T-helper 1 cell (primary cell): Measurements from ENCODE around the gene HOTAIR.

Experiments
- DNase-seq, 5 donors: peaks; one replicate each; pipeline ENCODE4 v3.0.0-alpha.2; 2012 to 2020

The HOTAIR gene

GRCh38 chr12:53942467-53942997, 32.2 kb downstream of the HOTAIR start:
- no peak for DNase-seq

GRCh38 chr12:53941750-53942149, 33.0 kb downstream of the HOTAIR start:
- no peak for DNase-seq

- no peak for DNase-seq
Measured at GRCh38 chr12:53941187-53941586, 33.6 kb downstream of the HOTAIR start.

DNA sequence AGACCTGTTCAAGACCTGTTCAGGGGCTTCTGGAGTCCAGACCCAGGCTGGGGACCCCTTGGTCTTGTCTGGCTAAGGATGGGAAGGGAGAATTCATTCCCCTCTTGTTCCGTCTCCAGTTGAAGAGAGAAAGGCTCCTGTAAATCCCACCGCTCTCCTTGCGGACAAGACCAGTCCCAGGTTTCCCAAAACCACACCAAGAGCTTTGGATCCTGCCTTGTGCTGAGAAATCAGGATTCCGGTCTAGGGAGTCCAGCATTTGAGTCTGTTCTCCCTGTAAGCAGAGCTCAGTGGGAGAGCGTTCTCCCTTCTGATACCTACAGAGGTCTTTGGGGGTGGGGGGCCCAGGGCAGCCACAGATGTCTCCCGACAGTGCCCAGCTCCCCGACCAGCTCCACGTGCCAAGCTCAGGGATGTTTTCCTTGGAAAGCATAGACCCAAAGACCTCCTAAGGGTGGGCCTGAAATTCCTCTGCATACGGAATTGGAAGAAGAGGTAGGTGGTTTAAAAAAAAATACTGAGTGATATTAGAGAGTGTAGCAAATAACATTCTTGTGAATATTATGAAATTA, 34.2 kb downstream of the HOTAIR start:
- no peak for DNase-seq

DNA sequence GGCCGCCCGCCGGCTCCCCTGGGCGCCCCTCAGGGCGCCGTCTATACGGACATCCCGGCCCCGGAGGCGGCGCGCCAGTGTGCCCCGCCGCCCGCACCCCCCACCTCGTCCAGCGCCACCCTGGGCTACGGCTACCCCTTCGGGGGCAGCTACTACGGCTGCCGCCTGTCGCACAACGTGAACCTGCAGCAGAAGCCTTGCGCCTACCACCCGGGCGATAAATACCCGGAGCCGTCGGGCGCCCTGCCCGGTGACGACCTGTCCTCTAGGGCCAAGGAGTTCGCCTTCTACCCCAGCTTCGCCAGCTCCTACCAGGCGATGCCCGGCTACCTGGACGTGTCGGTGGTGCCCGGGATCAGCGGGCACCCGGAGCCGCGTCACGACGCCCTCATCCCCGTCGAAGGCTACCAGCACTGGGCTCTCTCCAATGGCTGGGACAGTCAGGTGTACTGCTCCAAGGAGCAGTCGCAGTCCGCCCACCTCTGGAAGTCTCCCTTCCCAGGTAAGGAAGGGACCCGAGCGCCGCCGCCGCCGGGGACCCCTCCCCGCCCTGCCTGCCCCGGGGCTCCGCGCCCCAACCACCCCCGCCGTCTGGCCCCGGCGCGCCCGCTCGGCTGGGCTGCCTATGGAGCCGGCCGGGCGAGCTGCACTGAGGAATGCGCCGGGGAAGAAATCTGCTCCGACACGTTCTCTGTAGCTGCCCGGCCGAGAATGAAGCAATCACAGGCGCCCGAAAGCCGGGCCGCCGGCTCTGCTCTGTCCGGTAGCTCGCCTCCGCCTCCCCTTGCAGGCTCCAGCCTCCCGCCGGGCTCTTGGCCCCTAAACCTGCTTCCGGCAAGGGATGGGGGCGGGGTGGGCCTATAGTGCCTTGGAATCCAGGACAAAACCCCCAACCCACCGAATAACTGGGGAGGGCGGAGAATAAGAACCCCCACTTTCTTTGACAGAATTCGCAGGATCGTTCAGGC, 35.3 kb downstream of the HOTAIR start:
- DNase-seq, result no peak

- peak in 1 of 5 donors; percentile 16 for DNase-seq
Measured at GRCh38 chr12:53938326-53939140, 36.2 kb downstream of the HOTAIR start, which contains the start of gene HOXC13. HOXC13 (plus strand) TSS chr12:53938831; CDS start chr12:53938907, 76 bp downstream.

GRCh38 chr12:53937596-53938325, 37.0 kb downstream of the HOTAIR start:
- DNase-seq, result no peak

GRCh38 chr12:53937099-53937498, 37.7 kb downstream of the HOTAIR start:
- no peak for DNase-seq

DNA sequence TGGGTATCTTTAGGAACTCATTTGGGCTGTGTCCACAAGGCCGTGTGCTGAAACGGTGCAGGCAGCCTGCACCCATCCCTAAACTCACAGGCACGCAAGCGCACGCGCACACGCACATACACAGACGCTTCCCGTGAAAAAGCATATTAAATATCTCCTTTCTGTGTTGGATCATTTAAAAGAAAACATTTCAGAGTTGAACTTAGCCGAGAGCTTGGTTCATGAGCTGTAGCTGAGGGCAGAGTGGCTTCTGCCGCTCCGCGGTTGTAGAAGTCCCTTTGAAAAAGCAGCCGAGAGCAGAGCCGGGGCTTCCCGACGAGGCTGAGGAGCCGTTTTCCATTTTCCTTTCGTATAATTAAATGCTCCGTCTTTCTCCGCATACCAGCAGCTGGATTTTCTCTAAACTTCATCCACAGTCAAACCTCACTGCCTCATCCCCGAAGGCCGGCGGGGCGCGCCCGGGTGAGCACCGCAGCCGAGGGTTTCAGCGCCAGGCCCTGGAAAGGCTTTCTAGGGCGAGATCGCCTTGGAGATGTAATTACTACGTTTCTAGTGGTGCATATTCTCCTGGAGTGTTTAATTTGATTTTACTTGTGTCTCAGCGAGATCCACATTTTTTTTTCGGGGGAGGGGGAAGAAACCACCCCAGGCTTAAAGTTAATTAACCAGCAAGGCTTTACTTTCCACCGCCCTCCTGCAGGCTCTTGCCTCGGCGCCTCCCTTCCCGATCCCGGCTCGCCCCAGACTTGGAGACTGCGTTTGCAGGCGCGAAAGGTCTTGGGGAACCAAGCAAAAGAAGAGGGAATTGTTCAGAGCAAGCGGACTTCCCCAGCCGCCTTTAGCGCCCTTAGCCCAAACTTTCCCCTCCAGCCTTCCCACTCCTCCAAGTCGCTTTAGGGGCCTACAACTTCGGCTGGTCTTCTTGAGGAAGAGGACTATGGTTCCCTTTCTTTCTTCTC, 39.1 kb downstream of the HOTAIR start:
- no peak for DNase-seq

- no peak for DNase-seq
Measured at GRCh38 chr12:53932915-53933314, 41.8 kb downstream of the HOTAIR start.

GRCh38 chr12:53931844-53932581, 42.7 kb downstream of the HOTAIR start:
- DNase-seq, result no peak

- no peak for DNase-seq
Measured at GRCh38 chr12:53930591-53931255, 44.0 kb downstream of the HOTAIR start.

GRCh38 chr12:53929527-53929926, 45.2 kb downstream of the HOTAIR start:
- no peak for DNase-seq

GRCh38 chr12:53928054-53928835, 46.5 kb downstream of the HOTAIR start:
- no peak for DNase-seq

GRCh38 chr12:53927220-53928029, 47.3 kb downstream of the HOTAIR start:
- no peak for DNase-seq

- DNase-seq, result no peak
Measured at GRCh38 chr12:53924521-53925405, 50.0 kb downstream of the HOTAIR start.
